ENCODE measurements around the gene KIF13A.
"Not testable (repeated sequence)": the region's sequence is repeated elsewhere in the genome, so short reads cannot be mapped to it uniquely, and the experiment has no call there.

Gene KIF13A

DNA sequence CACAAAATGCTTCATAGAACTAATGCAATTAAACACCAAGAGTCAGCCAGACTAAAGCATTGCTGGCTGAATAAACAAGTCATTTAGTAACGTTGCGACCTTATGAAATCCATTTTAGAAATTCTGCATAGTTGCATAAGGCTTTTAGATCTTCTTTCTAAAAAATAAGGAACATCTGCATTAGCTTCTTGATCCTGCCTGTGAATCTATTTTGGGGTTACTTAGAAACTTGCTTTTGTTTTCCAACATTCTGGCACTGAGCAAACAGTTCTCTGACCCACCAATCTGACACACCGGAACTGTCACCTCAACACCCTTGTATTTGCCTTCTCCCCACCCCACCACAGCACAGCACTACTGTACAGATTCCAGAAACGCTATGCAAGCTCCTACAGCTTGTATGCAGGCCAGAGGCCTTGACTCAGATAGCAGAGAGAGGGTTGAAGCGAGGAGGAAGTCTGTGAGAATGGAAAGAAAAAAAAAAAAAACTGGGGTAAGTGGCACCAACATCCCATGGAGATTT lies 55.0 kb downstream of the KIF13A start:
- DNase-seq (ENCODE audit: low read depth in 2 of 2) = no peak

DNA sequence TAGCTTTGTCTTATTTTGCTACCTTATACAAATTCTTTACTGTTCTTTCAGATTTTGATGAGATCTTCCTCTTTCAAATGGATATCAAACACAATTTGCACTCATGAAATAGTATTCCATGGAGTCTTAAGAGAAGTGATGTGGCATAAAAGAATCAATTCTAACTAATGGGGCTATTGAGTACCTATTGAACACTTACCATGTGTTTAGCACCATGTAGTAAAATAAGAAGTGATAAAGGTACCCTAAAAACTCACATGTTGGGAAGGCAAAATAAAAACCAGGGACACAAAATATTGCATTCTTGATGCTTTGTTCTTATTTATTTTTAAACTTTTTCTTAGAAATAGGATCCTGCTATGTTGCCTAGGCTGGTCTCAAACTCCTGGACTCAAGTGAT lies 56.2 kb downstream of the KIF13A start:
- DNase-seq (ENCODE audit: low read depth in 2 of 2) = no peak

DNA sequence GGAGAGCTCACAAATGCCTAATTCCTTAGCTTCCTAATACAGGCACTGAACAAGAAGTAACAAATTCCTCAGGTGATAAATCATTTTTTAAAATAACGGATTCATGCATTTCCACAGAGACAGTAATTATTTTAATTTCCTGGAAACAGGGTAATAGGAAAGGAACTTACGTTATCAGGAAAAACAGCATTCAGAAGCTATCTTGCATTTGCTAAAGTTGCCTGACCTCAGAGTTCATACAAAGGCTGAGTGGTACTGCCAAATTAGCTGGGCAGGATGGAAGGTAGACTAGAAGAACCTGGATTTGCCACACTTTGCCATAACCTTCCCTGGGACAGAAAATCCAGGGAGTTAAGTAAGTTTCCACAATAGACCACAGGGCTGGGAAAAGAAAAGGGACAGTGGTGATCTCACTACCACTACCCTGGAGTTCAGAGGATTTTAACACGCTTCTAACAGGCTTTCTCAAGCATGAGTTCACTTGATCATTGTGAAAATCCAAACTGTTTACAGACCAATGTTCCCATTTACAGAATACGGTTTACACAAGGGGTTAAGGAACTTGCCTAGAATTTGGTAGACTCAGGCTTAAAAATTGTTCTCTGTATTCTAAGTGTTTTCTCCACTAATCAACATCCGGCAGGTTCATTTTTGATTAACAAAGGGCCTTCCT lies 57.0 kb downstream of the KIF13A start:
- DNase-seq (ENCODE audit: low read depth in 2 of 2) = no peak

DNA sequence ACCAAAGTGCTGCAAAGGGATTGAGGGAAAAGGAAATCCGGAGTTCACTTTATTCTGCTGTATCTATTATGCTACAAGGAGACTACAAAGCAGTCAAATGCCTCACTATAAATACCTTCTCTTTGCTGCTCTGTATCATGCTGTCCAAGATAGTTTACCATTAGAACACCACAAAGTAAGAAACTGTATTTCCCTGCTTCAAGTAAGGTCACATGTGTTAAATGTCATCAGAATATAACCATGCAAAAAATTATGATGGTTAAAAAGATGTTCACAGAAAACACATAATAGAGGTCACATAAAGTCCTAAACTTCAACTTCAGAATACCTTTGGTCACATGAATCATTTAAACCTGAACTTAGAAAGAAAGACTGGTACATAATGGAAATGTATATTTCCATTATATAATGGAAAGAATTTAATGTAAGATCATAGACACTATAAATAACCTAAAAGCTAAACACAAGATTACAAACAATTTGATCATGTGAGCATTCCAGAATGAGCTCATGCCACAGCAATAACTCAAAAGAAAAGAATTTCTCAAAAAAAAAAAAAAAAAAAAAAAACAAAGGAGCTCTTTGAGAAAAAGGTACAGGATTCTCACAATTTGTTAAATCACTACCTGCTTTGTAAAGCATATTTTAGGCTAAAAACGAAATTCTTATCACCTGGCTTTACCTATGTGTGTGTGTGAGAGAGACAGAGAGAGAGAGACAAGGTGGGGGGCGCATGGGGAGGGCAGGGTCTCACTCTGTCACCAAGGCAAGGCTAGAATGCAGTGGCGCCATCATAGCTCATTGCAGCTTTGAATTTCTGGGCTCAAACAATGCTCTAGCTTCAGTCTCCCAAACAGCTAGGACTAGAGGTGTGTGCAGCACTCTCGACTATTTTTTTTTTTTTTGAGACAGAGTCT lies 58.7 kb downstream of the KIF13A start:
- DNase-seq (ENCODE audit: low read depth in 2 of 2) = no peak

DNA sequence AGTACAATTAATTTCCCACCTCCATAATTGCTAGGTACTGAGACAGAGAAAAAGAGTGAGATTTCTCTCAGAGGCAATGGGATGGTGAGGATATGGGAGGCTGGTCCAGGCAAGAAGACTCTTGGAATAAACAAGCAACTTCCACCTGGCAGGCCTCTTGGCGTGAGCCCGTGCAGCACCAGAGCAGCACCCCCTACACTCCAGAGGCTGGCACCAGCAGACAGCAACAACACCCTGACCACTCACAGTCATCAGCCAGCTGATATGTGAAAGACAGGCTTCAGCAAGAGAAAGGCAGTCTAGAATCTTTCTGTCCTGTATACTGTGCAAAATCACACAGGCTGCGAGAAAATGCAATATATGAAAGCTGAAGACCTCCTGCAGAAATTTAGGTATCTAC lies 59.7 kb downstream of the KIF13A start:
- no peak for DNase-seq (ENCODE audit: low read depth in 2 of 2)

DNA sequence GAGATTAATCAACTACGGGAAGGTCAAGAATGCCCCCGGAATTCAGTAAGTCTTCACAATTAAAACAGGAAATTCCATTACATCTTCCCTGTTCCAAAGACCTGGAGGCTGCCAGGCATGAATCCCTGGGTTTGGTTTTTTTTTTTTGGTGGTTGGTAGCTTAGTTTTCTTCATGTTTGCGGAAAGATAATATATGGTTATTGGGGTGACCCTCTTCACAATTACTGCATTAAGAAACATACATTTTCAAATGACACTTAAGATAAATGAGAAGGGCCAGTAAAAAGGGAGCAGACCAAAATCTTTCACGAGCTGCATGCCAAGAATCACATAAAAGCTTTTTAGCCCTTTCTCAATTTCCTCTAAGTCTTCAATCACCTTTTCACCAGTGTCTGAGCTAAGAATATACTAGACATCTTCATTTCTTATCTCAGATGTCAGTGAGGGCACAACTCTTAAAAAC lies 64.0 kb downstream of the KIF13A start:
- no peak for DNase-seq (ENCODE audit: low read depth in 2 of 2)

DNA sequence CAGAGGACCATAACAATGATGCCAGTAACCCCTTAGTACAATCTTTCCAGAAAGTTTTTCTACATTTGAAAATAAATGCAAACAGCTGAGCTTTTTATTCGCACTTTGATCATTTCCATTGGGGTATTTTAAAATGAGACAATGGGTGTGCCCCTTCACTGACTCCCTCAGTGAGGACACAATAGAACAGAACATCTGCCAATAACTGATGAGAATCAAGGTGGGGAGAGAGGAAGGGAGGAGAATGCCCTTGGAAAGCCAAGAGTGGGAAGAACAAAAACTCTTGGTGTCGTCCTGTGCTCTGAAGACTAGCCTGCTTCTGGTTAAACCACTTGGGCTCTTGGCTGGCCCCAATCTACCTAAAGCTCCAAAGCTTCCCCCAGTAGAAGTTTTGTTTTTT lies 66.0 kb downstream of the KIF13A start:
- no peak for DNase-seq (ENCODE audit: low read depth in 2 of 2)

DNA sequence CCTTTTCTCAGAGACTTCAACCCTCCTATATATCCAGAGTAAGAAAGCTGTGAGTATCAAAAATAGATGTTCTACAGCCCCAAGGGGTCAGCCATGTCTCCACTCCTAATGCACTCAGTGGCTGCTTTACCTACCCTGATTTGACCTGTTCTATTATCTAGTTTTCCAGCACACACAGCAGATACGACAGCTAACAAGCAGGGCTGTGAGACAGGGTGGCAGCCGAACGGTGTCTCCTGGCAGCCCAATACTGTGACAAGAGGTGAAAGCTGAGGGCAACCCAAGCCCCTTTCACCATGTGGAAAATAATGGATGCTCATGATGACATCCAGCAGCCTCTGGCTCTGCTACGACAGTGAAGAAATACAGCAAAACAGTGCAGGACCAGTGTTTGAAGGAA lies 67.9 kb downstream of the KIF13A start:
- no peak for DNase-seq (ENCODE audit: low read depth in 2 of 2)

DNA sequence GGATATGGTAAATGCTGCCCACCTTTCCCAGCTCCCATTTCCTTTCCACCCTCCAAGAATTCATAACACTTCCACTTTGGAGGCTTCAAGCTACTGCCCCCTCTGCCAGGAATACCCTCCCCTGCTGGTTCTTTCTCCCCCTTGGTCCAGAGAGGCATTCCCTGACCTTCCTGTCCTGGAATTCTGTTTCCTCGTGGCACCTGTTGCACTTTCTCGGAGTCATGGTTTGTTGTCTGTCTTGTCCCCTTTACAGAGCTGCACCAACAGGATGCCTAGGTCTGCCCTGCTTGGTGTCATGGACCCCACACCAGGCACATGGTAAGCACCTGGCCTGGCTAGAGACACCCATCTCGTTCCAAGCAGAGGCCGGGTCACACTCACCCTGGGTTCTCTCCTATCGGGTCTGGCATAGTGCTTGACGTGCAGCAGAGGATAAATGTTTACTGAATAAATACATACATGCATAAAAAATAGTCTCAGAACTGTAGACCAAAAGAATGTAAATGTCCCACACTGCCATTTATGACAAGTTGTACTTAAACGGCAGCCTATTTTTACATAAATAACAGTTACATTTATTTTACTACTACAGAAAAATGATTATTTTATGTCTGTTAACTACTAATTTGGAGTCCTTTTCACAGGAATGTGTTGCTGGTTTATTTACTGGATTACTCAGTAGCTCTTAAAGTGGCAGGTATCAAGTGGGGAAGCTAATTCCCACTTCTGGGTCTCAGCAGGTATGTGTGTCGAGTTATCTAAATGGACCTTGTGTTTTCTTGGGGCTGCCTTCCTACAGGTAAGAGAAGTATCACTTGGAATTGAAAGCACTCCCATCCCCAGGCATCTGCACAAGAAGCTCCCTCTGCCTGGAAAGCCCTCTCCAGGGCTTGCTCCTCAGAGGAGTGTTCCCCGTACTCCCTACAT lies 69.3 kb downstream of the KIF13A start:
- DNase-seq (ENCODE audit: low read depth in 2 of 2) = no peak

DNA sequence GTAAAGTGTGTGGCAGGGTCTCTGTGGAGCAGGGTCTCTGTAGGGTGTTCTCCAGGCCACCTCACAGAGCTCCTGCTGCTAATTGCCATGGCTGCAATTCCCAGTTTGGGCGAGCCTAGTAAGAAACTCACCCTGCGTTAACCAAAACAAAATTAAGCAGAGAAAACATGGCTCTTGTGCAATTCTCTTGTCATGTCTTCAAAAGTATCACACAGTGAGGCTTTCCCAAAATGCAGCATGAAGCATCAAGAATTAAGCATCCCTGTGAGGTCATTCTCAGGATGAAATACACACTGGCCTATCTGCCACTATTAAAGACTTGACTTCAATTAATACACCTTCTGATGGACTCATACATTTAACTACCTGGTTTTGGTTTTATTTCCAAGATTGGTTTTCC lies 72.8 kb downstream of the KIF13A start:
- no peak for DNase-seq (ENCODE audit: low read depth in 2 of 2)

DNA sequence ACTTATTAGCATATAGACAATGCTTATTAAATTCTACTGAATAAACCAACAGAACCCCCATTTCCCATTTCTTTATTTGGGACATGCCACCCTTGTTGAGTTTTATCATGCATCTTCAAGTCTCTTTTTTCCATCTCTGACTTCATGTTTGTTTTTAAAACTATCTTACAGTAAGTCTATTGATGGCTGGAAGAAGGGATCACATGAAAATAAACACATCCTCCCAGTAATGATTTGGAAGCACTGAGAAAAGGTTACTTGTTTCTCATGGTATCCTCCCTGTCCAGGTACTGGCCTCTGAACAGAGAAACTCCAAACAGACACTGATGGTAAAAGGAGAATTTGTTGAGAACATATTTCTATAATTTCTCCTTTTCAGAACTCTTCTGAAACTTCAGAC lies 74.9 kb downstream of the KIF13A start:
- DNase-seq (ENCODE audit: low read depth in 2 of 2) = no peak

DNA sequence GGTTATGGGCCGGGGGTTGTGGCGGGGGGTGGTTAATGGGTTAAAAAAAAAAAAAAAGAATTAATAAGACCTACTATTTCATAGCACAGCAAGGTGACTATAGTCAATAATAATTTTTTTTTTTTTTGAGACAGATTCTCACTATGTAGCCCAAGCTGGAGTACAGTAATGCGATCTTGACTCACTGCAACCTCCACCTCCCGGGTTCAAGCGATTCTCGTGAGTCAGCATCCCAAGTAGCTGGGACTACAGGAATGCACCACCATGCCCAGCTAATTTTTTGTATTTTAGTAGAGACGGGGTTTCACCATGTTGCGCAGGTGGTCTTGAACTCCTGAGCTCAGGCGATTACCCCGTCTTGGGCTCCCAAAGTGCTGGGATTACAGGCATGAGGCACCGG lies 75.8 kb downstream of the KIF13A start:
- not testable (repeated sequence) for DNase-seq (ENCODE audit: low read depth in 2 of 2)

DNA sequence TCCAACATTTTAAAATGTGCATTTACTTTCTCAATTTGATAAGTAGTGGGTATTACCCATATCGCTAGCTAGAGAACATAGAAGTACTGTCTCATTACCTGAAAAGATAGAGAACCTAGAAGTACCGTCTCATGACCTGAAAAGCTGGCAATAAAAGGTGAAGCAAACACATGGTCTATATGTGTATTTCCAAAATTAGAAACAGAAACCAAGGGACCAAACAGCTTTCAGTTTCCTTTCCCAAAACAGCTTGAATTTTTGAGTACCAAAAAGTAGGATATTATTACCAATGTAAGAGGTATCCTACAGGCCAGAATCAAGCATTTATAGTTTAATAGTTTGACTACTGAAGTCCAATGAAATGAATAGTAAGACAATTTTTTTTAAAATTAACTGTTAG lies 77.2 kb downstream of the KIF13A start:
- DNase-seq (ENCODE audit: low read depth in 2 of 2) = no peak

DNA sequence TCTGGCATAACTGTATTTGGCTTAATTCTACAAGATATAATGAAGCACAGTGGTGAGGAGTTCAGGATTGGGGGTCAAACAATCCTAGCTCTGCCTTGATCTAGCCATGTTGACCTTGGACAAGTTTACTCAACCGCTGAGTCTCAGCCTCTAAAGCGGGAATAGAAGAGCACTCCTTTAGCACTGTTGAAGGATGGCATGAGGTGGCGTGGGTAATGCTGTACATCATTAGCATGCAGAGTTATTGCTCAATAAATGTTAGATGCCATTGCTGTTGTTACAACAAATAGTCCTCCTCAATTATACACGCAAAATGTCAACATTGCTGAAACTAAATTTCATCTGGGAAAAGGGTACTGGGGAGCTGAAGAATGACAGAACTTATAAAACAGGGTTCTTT lies 78.6 kb downstream of the KIF13A start:
- DNase-seq (ENCODE audit: low read depth in 2 of 2) = no peak

DNA sequence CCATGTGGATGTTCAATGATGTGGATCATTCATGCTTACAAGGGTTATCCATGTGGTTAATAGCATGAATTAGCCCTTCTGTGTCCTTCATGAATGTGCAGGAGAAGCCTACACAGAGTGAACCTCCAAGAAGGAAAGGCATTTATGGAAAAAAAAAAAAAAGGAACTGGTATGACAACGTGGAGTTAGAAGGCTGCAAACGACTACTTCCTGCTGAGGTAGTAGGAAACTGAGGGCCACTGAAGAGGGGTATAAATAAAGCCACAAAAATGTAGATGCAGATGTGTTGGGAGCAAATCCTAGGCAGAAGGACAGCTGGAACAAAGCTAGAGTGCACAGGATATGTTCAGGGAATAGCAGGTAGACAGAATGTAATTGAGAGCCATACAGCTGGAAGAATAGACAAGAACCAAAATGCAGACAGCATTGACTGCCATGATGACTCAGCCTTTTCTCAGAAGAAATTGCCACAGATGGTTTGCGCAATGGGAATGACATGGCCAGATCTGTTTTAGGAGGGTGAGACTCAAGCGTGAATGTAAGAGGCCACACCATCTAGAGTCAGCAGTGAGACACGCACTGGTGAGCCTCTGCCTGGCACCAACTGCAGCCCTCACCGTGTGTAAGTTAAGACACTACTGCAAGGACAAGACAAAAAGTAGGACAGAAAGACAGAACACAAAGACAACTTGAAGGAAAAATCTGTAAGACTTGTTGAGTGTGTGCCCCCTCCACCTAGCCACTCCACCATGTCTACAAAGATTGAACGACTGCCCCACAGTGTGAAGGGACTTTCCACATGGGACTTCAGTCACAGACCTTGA lies 79.8 kb downstream of the KIF13A start:
- no peak for DNase-seq (ENCODE audit: low read depth in 2 of 2)

DNA sequence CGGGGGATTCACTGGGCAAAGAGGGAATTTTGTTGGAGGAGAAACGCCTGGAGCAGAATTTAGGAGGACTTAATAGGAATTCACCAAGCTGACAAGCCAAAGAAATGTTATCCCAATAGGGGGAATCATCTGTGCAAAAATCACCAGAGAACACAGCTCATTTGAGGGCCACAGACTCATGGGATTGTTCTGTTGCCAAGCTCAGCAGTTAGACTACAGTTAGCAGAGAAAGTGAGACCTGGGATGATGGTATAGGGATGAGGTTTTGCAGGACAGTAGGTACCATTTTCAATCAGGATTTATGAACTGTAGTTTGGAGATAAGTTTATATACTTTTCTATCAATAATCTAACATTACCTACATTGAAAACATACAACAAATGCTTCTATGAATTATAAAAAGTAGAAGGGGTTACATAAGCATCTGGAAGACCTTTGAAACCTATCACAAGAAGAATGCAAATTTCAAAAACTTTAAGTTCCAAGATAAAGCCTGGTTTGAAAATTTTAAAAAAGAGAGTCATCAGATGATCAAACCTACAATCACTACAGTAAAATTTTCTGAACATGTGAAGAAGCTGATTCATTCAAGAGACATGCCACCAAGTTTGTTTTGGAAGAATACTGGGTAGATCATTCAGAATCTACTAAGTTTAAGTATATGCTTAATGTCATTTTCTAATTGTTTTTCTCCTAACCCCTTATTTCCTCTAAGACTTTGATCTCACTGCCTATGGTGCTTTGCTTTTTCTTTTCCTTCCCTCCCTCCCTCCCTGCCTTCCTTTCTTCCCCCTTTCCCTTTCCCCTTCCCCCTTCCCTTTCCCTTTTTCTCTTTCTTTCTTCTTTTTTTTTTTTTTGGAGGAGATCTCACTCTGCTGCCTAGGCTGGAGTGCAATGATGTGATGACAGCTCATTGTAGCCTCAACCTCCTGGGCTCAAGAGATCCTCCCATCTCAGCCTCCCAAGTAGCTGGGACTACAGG lies 81.5 kb downstream of the KIF13A start:
- no peak for DNase-seq (ENCODE audit: low read depth in 2 of 2)

DNA sequence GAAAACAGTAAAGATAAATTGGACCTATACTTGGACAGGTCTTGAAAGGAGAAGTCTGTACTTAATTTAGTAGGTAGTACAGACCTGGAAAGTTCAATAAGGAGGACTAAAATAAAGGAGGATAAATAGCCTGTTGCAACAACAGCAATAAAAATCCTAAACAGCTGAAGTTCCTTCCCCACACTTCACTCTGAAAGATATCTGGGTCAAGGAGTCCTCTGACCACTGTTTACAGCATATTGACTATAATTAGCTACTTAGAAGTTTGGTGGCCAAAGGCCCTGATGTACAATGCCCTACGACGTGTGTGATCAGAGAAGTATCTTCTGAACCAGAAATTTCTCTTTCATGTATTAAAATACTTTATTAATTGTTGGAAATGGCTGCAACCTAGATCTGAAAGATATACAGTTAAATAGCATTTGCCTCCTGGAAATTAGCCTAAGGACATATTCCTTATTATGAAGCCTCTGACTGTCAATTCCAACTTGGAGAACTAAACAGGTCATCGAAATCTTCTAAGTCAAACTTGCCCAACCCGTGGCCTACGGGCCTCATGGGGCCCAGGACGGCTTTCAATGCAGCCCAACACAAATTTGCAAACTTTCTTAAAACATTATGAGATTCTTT lies 82.8 kb downstream of the KIF13A start:
- DNase-seq (ENCODE audit: low read depth in 2 of 2) = no peak

DNA sequence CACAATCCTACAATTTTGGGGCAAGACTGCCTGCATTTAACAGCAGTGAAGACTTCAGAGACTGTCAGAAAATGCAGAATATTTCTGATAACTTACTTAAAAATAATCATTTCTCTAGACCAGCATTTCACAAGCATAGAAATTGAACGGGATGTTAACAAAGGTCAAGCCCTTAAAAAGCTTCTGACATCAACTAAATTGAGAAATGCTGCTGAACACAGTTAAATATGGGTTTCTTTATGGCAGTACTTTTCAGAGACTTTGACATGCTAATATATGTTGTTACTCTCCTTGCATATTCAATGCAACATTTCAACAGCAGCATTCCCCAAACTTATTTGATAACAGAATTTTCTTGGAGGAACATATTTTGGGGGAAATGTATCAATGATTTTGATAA lies 84.5 kb downstream of the KIF13A start:
- no peak for DNase-seq (ENCODE audit: low read depth in 2 of 2)

DNA sequence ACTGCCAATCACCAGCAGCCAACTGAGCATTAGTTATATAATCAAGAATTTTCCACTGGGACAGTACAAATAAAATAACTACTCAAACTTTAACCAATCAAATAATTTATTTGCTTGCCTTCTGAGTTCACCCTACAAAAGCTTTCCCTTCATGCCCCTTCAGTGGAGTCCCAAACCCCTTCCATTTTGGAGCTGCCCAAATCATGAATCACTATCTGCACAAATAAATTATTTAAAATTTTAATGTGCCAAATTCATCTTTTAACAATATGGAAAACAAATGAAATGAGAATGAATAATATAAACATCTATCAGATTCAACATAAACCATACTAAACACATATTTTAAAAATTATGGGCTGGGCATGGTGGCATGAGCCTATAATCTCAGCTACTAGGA lies 85.9 kb downstream of the KIF13A start:
- DNase-seq (ENCODE audit: low read depth in 2 of 2) = no peak
